Activated B cell treated with CpG ODN at 0.5 μM for 24 hours (primary cell): ENCODE results near the gene SMTN. TPM values are rescaled to one million over a fixed set of nuclear protein-coding genes. Genes with fewer than 3 reads are reported as not detected.

Experiments used
- ATAC-seq: fragments of 200-7000 bp; cut with Tn5 transposase; one replicate; pipeline ENCODE4 v1.10.0; 2021; ENCODE audit warnings: low read depth, mild to moderate bottlenecking, moderate library complexity
- CTCF ChIA-PET: fragments of 350-600 bp; sonication (Branson Sonifier 250); formaldehyde crosslinking; loops from one replicate; lab custom pipeline; 2021; ENCODE audit warnings: antibody characterized with exemption; lab: Charles Lee
- POLR2A ChIA-PET: fragments of 350-600 bp; sonication (Branson Sonifier 250); formaldehyde crosslinking; loops from one replicate; lab custom pipeline; 2021; ENCODE audit warnings: antibody characterized with exemption; lab: Charles Lee
- DNase-seq: peaks from one replicate; pipeline ENCODE4 v3.0.0; 2022
- H3K27ac Mint-ChIP-seq: one replicate; pipeline ENCODE4 v1.8.0; 2020; ENCODE audit warnings: mixed read lengths
- H3K27me3 Mint-ChIP-seq: one replicate; pipeline ENCODE4 v1.8.0; 2021; ENCODE audit warnings: mixed read lengths
- H3K36me3 Mint-ChIP-seq: one replicate; pipeline ENCODE4 v1.8.0; 2021; ENCODE audit warnings: low read depth, mixed read lengths
- H3K4me1 Mint-ChIP-seq: one replicate; pipeline ENCODE4 v1.8.0; 2021; ENCODE audit warnings: mixed read lengths
- H3K4me3 Mint-ChIP-seq: one replicate; pipeline ENCODE4 v1.8.0; 2020; ENCODE audit warnings: mild to moderate bottlenecking, mixed read lengths
- H3K9me3 Mint-ChIP-seq: one replicate; pipeline ENCODE4 v1.8.0; 2020; ENCODE audit warnings: mixed read lengths
- intact Hi-C: fragments of 100-400 bp; cut with micrococcal nuclease; formaldehyde crosslinking; loops from one replicate; pipeline ENCODE4 v1.15.1; 2024
- total RNA-seq: library from RNA; stranded (reverse); gene quantifications from 2 replicates; pipeline ENCODE4 v1.2.3, GENCODE V29; 2022
- TF ChIP-seq, protein P1 (sequence below): fragments of 200-600 bp; IDR thresholded peaks from one replicate; pipeline ENCODE4 v1.8.0; 2022; ENCODE audit warnings: antibody characterized with exemption, mild to moderate bottlenecking

Gene SMTN
- total RNA-seq, 1 donor from 2014 or later, result 3.1 TPM

DNA sequence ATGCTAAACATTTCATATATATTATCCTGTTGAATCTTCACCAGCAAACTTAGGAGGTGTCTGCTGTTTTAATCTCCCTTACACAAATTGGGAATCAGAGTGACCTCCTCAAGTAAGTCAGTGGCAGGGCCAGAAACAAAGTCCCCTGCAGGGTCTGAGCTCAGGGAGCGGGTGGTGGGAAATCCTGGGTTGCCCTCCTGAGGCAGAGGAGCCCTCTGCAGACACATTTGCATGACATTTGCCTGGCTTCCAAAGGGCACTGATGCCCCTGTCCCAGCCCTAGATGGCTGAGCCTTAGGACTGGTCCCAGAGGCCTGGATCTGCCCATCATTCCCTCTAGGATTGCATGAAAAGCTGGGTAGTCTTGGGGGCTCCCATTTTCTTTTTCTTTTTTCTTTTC, 39.5 kb downstream of the SMTN start:
- H3K4me1 Mint-ChIP-seq, result no peaks in the 10 kb centered on the region
- H3K27ac Mint-ChIP-seq, result no peak overlapping the region
- no peaks in the 10 kb centered on the region for H3K36me3 Mint-ChIP-seq
- no peak overlapping the region for H3K4me3 Mint-ChIP-seq
- TF ChIP-seq, protein P1, sequence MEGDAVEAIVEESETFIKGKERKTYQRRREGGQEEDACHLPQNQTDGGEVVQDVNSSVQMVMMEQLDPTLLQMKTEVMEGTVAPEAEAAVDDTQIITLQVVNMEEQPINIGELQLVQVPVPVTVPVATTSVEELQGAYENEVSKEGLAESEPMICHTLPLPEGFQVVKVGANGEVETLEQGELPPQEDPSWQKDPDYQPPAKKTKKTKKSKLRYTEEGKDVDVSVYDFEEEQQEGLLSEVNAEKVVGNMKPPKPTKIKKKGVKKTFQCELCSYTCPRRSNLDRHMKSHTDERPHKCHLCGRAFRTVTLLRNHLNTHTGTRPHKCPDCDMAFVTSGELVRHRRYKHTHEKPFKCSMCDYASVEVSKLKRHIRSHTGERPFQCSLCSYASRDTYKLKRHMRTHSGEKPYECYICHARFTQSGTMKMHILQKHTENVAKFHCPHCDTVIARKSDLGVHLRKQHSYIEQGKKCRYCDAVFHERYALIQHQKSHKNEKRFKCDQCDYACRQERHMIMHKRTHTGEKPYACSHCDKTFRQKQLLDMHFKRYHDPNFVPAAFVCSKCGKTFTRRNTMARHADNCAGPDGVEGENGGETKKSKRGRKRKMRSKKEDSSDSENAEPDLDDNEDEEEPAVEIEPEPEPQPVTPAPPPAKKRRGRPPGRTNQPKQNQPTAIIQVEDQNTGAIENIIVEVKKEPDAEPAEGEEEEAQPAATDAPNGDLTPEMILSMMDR, result no peak
- no peak for ATAC-seq
- DNase-seq, result no peak
- no peaks in the 10 kb centered on the region for H3K9me3 Mint-ChIP-seq
- ChIA-PET CTCF (no interaction called here), POLR2A (no interaction called here)
- no peaks in the 10 kb centered on the region for H3K27me3 Mint-ChIP-seq
- intact Hi-C loops, result no loop called here

GRCh38 chr22:31121403-31121802, 40.3 kb downstream of the SMTN start:
- Mint-ChIP-seq H3K9me3 (no peaks in the 10 kb centered on the region), H3K27me3 (no peaks in the 10 kb centered on the region), H3K4me3 (no peak overlapping the region), H3K27ac (no peak overlapping the region), H3K36me3 (no peaks in the 10 kb centered on the region), H3K4me1 (no peaks in the 10 kb centered on the region)
- TF ChIP-seq, protein P1, result no peak
- CTCF ChIA-PET, result no interaction called here
- POLR2A ChIA-PET, result no interaction called here
- ATAC-seq (no peak), DNase-seq (no peak)
- intact Hi-C loops, result no loop called here

GRCh38 chr22:31122196-31122531, 41.0 kb downstream of the SMTN start:
- H3K9me3 Mint-ChIP-seq, result no peaks in the 10 kb centered on the region
- ChIA-PET POLR2A (no interaction called here), CTCF (no interaction called here)
- no peak overlapping the region for H3K4me3 Mint-ChIP-seq
- no peak overlapping the region for H3K27ac Mint-ChIP-seq
- H3K27me3 Mint-ChIP-seq, result peaks cover under 1% of the 10 kb centered on the region
- no peaks in the 10 kb centered on the region for H3K36me3 Mint-ChIP-seq
- H3K4me1 Mint-ChIP-seq, result peaks cover under 1% of the 10 kb centered on the region
- TF ChIP-seq, protein P1, result no peak
- ATAC-seq, result no peak
- intact Hi-C loops, result no loop called here
- no peak for DNase-seq

- TF ChIP-seq, protein P1, result no peak
- H3K4me3 Mint-ChIP-seq, result no peak within 1 kb of the TSS
- no peak for ATAC-seq
- H3K27ac Mint-ChIP-seq, result no peak within 1 kb of the TSS
- H3K27me3 Mint-ChIP-seq, result peaks cover 4% of the 10 kb centered on the region
- no peaks in the 10 kb centered on the region for H3K36me3 Mint-ChIP-seq
- H3K4me1 Mint-ChIP-seq, result peaks cover 4% of the 10 kb centered on the region
- H3K9me3 Mint-ChIP-seq, result no peaks in the 10 kb centered on the region
- CTCF ChIA-PET, result no interaction called here
- intact Hi-C loops, result no loop called here
- no peak for DNase-seq
- POLR2A ChIA-PET, result no interaction called here
Observed at GRCh38 chr22:31122532-31123291, 41.6 kb downstream of the SMTN start, which contains the start of gene INPP5J. TSS of gene INPP5J (plus strand) at chr22:31122966. CDS start at chr22:31123015, 49 bp downstream.

DNA sequence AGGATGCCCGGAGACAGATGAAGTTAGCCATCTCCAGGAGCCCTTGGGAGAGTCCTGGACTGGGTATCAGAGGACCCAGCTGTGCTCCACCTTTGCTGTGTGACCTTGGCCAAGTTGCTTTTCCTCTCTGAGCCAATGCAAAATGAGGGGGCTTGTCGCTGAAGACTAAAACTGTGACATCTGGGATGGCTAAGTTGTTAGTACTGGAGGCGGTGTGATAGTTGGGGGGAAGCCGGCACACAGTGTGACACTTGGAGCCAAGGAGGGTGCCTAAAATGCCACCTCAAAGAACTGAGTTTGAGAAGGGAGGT, 42.1 kb downstream of the SMTN start:
- POLR2A ChIA-PET, result no interaction called here
- Mint-ChIP-seq H3K27ac (no peak overlapping the region), H3K4me1 (peaks cover 4% of the 10 kb centered on the region)

More for the DNA sequence above, 42.1 kb downstream of the SMTN start:
- intact Hi-C loops, result no loop called here
- no peak for ATAC-seq
- TF ChIP-seq, protein P1, result no peak
- Mint-ChIP-seq H3K36me3 (no peaks in the 10 kb centered on the region), H3K9me3 (no peaks in the 10 kb centered on the region), H3K27me3 (peaks cover 7% of the 10 kb centered on the region), H3K4me3 (no peak overlapping the region)
- CTCF ChIA-PET, result no interaction called here
- DNase-seq, result no peak
